Esophagus muscularis mucosa (tissue), 4 donors: ENCODE results near the gene TMED7.

Experiments
- CTCF ChIP-seq, 3 experiments: fragments of 200-600 bp in 2 of 3; fragments of 450-650 bp in 1 of 3; sonication (generic) in 2 of 3; IDR thresholded peaks; one replicate each; pipeline ENCODE4 v1.5.1; 2017 to 2019; ENCODE audit warnings: antibody characterized with exemption in 3 of 3, mild to moderate bottlenecking in 2 of 3, moderate library complexity in 1 of 3
- EP300 ChIP-seq: sonication (generic); formaldehyde crosslinking; IDR thresholded peaks from one replicate; pipeline ENCODE4 v1.6.1; 2017; ENCODE audit warnings: antibody characterized with exemption
- POLR2A ChIP-seq: fragments of 450-650 bp; IDR thresholded peaks from one replicate; pipeline ENCODE4 v1.6.1; 2017; ENCODE audit warnings: antibody characterized with exemption, moderate library complexity, mild to moderate bottlenecking, low read depth
- POLR2AphosphoS5 ChIP-seq, 2 donors: sonication (generic); formaldehyde crosslinking; IDR thresholded peaks; one replicate each; pipeline ENCODE4 v1.6.1; 2017; ENCODE audit warnings: antibody characterized with exemption in 2 of 2

- no peak for TF ChIP-seq POLR2A
- no peak for TF ChIP-seq CTCF (IDR thresholded peaks at IDR 0.05)
- TF ChIP-seq POLR2AphosphoS5 (IDR thresholded peaks at IDR 0.05): no peak
- TF ChIP-seq EP300: no peak
These were observed 32.0 kb upstream of the TMED7 start for GRCh38 chr5:115657881-115658233.
